HFF-Myc (cell line): ENCODE results near the gene TMEM145.

Source experiments
- DNase-seq: peaks from one replicate; pipeline ENCODE4 v3.0.0-alpha.2; 2011; ENCODE audit warnings: low read depth; ENCODE audit errors: extremely low read depth
- H3K4me3 ChIP-seq: replicated peaks from 2 replicates; pipeline ENCODE4 v1.5.1; 2011; ENCODE audit warnings: low read depth, mild to moderate bottlenecking, control low read depth, low read length
- CTCF ChIP-seq: IDR thresholded peaks from 2 replicates; pipeline ENCODE4 v1.5.1; 2012; ENCODE audit warnings: mild to moderate bottlenecking, low read depth, low read length, control low read depth; ENCODE audit errors: missing control alignments

TMEM145 gene

GRCh38 chr19:42281827-42282762 is 31.0 kb upstream of the TMEM145 start:
- peak overlapping the region; percentile 59 for H3K4me3 ChIP-seq
- DNase-seq, result no peak
- no peak for TF ChIP-seq CTCF

- TF ChIP-seq CTCF, result no peak
- DNase-seq, result no peak
- H3K4me3 ChIP-seq, result peak overlapping the region; percentile 38
Observed at GRCh38 chr19:42282819-42283187, 30.3 kb upstream of the TMEM145 start.

GRCh38 chr19:42283188-42284065 is 29.7 kb upstream of the TMEM145 start:
- no peak for TF ChIP-seq CTCF

GRCh38 chr19:42284066-42284501 is 29.0 kb upstream of the TMEM145 start:
- no peak overlapping the region for H3K4me3 ChIP-seq
- TF ChIP-seq CTCF, result no peak
- DNase-seq, result no peak

More at GRCh38 chr19:42283188-42284065, 29.7 kb upstream of the TMEM145 start:
- peak overlapping the region; percentile 38 for H3K4me3 ChIP-seq
- DNase-seq, result no peak

GRCh38 chr19:42284591-42285341 is 28.3 kb upstream of the TMEM145 start:
- DNase-seq, result no peak
- TF ChIP-seq CTCF, result no peak
- H3K4me3 ChIP-seq, result peak overlapping the region; percentile 66

GRCh38 chr19:42285541-42285941 is 27.6 kb upstream of the TMEM145 start:
- peak overlapping the region; percentile 66 for H3K4me3 ChIP-seq

More at GRCh38 chr19:42285541-42285941, 27.6 kb upstream of the TMEM145 start:
- DNase-seq, result no peak
- TF ChIP-seq CTCF, result no peak
